Adrenal gland (tissue), 5 donors: ENCODE results near the gene CMTM8.

Experiments
- CTCF ChIP-seq, 6 experiments: fragments of 450-650 bp in 4 of 6; fragments of 200-600 bp in 2 of 6; sonication (generic) in 1 of 6; IDR thresholded peaks; 1 replicate in 5 of 6; 2 replicates in 1 of 6; pipeline versions ENCODE4 v1.5.1 to v1.8.0; 2016 to 2021; ENCODE audit warnings: antibody characterized with exemption in 6 of 6, mild to moderate bottlenecking in 2 of 6, moderate library complexity in 1 of 6
- POLR2A ChIP-seq, 2 donors: fragments of 450-650 bp; IDR thresholded peaks; one replicate each; pipeline ENCODE4 v1.6.1; 2017; ENCODE audit warnings: antibody characterized with exemption in 2 of 2, mild to moderate bottlenecking in 2 of 2, moderate library complexity in 1 of 2
- donor health status: DM: no; HTN: no; CAD: no.

DNA sequence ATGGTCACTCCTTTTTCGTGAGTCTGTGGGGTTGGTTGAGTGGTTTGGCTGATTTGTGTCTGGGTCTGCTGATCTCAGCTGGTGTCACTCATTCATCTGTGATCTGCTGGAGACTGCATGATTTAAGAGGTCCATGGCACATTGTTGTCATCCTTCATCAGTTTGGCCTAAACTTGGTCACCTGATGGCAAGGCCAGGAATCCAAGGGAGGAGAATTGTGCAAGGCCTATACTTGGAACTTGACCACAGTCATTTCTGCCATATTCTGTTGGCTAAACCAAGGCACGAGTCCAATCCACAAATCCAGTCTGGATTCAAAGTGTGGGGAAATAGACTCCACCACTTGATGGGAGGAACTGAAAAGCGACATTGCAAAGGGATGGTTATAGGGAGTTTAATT, 67.6 kb downstream of the CMTM8 start:
- TF ChIP-seq CTCF (IDR thresholded peaks at IDR 0.05) (no peak), POLR2A (IDR thresholded peaks at IDR 0.05) (no peak)
